HAP-1 (cell line): ENCODE measurements around the gene DIPK1C.

ENCODE experiments used
- DNase-seq, 2 experiments: peaks; one replicate each; pipeline ENCODE4 v3.0.0-alpha.2; 2016 to 2020; ENCODE audit warnings: low spot score in 2 of 2
- H3K27me3 ChIP-seq: fragments of 250-450 bp; sonication (Bioruptor Pico); 2 replicates; pipeline ENCODE4 v1.5.1; 2020; ENCODE audit warnings: low read depth, mild to moderate bottlenecking, moderate library complexity
- H3K36me3 ChIP-seq: fragments of 250-450 bp; sonication (Bioruptor Pico); replicated peaks from 2 replicates; pipeline ENCODE4 v1.5.1; 2020; ENCODE audit warnings: mild to moderate bottlenecking
- H3K4me1 ChIP-seq: fragments of 250-450 bp; sonication (Bioruptor Pico); 2 replicates; pipeline ENCODE4 v1.5.1; 2020; ENCODE audit warnings: mild to moderate bottlenecking
- H3K4me3 ChIP-seq: fragments of 250-450 bp; sonication (Bioruptor Pico); 2 replicates; pipeline ENCODE4 v1.5.1; 2020; ENCODE audit warnings: mild to moderate bottlenecking, moderate library complexity
- H3K9me3 ChIP-seq: fragments of 250-450 bp; sonication (Bioruptor Pico); 2 replicates; pipeline ENCODE4 v1.5.1; 2020; ENCODE audit warnings: mild to moderate bottlenecking, moderate library complexity
- in situ Hi-C: fragments of 300-500 bp; cut with MboI; formaldehyde crosslinking; loops from 3 replicates; pipeline ENCODE4 v1.14.3; 2020; ENCODE audit warnings: low sequenced_read_pairs, inconsistent platforms, mixed read lengths

The DIPK1C gene

GRCh38 chr18:74395006-74395405 lies 62.1 kb downstream of the DIPK1C start:
- H3K36me3 ChIP-seq = no peaks in the 10 kb centered on the region
- no peaks in the 10 kb centered on the region for H3K9me3 ChIP-seq
- DNase-seq = no peak
- H3K4me1 ChIP-seq = no peaks in the 10 kb centered on the region
- in situ Hi-C loops = no loop called here
- no peak overlapping the region for H3K4me3 ChIP-seq
- no peaks in the 10 kb centered on the region for H3K27me3 ChIP-seq

- H3K4me3 ChIP-seq = no peak overlapping the region
- no peaks in the 10 kb centered on the region for H3K27me3 ChIP-seq
- no peak for DNase-seq
- H3K4me1 ChIP-seq = no peaks in the 10 kb centered on the region
- H3K36me3 ChIP-seq = no peaks in the 10 kb centered on the region
- in situ Hi-C loops = no loop called here
- no peaks in the 10 kb centered on the region for H3K9me3 ChIP-seq
Observed at GRCh38 chr18:74392323-74392722, 64.8 kb downstream of the DIPK1C start.

GRCh38 chr18:74390900-74391299 lies 66.2 kb downstream of the DIPK1C start:
- DNase-seq = no peak
- Histone ChIP-seq H3K9me3 (no peaks in the 10 kb centered on the region), H3K4me3 (no peak overlapping the region), H3K4me1 (no peaks in the 10 kb centered on the region), H3K36me3 (no peaks in the 10 kb centered on the region), H3K27me3 (no peaks in the 10 kb centered on the region)
- in situ Hi-C loops = no loop called here

- in situ Hi-C loops = no loop called here
- Histone ChIP-seq H3K4me3 (no peak overlapping the region), H3K9me3 (no peaks in the 10 kb centered on the region), H3K27me3 (no peaks in the 10 kb centered on the region), H3K4me1 (no peaks in the 10 kb centered on the region), H3K36me3 (no peaks in the 10 kb centered on the region)
- no peak for DNase-seq
Observed at GRCh38 chr18:74389991-74390390, 67.1 kb downstream of the DIPK1C start.

GRCh38 chr18:74389171-74389927 lies 67.8 kb downstream of the DIPK1C start:
- no peak for DNase-seq
- H3K4me3 ChIP-seq = no peak overlapping the region
- in situ Hi-C loops = no loop called here
- H3K4me1 ChIP-seq = no peaks in the 10 kb centered on the region
- H3K36me3 ChIP-seq = no peaks in the 10 kb centered on the region
- H3K27me3 ChIP-seq = no peaks in the 10 kb centered on the region
- H3K9me3 ChIP-seq = no peaks in the 10 kb centered on the region

- Histone ChIP-seq H3K36me3 (no peaks in the 10 kb centered on the region), H3K27me3 (no peaks in the 10 kb centered on the region), H3K9me3 (no peaks in the 10 kb centered on the region), H3K4me1 (peaks cover 7% of the 10 kb centered on the region), H3K4me3 (no peak overlapping the region)
- no peak for DNase-seq
- in situ Hi-C loops = no loop called here
Observed at GRCh38 chr18:74388227-74388626, 68.9 kb downstream of the DIPK1C start.

DNA sequence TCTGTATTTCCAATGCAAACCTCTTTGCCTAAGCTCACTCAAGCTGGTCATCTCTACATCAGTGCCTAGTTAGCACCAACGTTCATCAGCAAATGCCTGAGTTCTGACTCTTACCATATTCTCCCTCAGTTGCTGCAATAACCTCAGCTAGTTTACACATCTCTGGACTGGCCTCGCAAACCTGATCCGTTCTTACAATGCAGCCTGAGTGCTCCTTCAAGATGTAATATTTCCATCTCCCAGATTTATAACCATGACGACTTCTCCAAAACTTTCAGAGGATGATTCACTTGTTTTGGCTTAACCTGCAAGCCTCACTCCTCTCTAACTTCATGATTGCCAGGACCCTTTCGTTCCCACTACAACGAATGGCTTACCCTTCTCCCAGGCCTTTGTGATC lies 69.7 kb downstream of the DIPK1C start:
- in situ Hi-C loops = no loop called here
- Histone ChIP-seq H3K4me3 (no peak overlapping the region), H3K36me3 (no peaks in the 10 kb centered on the region), H3K27me3 (no peaks in the 10 kb centered on the region), H3K4me1 (peaks cover 10% of the 10 kb centered on the region), H3K9me3 (no peaks in the 10 kb centered on the region)
- no peak for DNase-seq
